ENCODE data around the gene ANKRD17. TPM values are rescaled to one million over a fixed set of nuclear protein-coding genes. Genes with fewer than 3 reads are reported as not detected.

Gene ANKRD17
- total and polyA plus RNA-seq, 9 of the 15 experiments (the other 6 are each of a cell fraction or from before 2014, with no cell fraction given) = 25.5 to 86.9 (median 52.2) TPM

DNA sequence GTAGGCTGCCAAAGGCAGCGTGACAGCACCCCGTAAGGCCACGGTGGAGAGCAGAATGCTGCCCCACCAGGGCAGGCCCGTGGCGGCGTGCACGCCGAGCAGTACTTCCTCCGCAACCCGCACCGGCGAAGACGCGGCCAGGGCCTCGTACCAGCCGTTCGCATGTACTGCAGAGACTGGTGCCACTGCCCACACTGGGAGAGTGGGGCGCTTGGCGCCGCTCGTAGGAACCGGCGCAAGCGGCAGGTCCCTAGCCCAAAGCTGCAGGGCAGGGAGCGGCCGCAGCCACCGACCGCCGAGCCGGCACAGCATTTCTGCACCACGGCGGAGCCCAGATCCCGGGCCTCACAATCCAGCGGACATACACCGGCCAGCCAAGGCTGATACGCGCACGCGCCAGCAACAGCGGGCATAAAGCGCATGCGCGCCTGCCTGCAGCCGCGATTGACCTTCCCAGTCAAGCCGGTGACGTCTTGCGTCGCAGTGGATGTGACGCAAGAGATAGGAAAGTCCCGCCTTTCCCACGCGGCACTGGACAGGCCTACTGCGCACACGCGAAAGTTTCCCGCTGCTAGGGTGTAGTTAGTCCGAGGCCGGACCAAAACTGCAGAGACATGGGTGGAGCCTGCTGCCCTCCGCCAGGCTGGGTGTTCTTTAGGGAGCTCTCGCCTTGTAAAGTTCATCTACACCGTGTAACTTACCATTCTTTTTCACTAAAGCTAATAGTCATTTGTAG, 189.1 kb downstream of the ANKRD17 start, which contains the start of gene COX18 (continued):
- TF ChIP-seq, protein P1, sequence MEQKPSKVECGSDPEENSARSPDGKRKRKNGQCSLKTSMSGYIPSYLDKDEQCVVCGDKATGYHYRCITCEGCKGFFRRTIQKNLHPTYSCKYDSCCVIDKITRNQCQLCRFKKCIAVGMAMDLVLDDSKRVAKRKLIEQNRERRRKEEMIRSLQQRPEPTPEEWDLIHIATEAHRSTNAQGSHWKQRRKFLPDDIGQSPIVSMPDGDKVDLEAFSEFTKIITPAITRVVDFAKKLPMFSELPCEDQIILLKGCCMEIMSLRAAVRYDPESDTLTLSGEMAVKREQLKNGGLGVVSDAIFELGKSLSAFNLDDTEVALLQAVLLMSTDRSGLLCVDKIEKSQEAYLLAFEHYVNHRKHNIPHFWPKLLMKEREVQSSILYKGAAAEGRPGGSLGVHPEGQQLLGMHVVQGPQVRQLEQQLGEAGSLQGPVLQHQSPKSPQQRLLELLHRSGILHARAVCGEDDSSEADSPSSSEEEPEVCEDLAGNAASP (IDR thresholded peaks at IDR 0.05) = no peak
- TF ChIP-seq, protein P2, sequence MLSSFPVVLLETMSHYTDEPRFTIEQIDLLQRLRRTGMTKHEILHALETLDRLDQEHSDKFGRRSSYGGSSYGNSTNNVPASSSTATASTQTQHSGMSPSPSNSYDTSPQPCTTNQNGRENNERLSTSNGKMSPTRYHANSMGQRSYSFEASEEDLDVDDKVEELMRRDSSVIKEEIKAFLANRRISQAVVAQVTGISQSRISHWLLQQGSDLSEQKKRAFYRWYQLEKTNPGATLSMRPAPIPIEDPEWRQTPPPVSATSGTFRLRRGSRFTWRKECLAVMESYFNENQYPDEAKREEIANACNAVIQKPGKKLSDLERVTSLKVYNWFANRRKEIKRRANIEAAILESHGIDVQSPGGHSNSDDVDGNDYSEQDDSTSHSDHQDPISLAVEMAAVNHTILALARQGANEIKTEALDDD (IDR thresholded peaks at IDR 0.05) = peak; percentile 82
- TF ChIP-seq ETS2 (tag; IDR thresholded peaks at IDR 0.05; ENCODE audit: borderline replicate concordance, poor library complexity, severe bottlenecking) = no peak
- no peak for TF ChIP-seq MED1 (CRISPR knock-in tag; IDR thresholded peaks at IDR 0.05; ENCODE audit: borderline replicate concordance)
- TF ChIP-seq GTF2E2 (tag; IDR thresholded peaks at IDR 0.05) = peak; percentile 92
- TF ChIP-seq SREBF2 (CRISPR knock-in tag; IDR thresholded peaks at IDR 0.05) = no peak
- TF ChIP-seq PHB2 (IDR thresholded peaks at IDR 0.05; ENCODE audit: low read depth) = no peak
- peak; percentile 84 for TF ChIP-seq PML (IDR thresholded peaks at IDR 0.05; ENCODE audit: low read length)
- TF ChIP-seq, protein P3, sequence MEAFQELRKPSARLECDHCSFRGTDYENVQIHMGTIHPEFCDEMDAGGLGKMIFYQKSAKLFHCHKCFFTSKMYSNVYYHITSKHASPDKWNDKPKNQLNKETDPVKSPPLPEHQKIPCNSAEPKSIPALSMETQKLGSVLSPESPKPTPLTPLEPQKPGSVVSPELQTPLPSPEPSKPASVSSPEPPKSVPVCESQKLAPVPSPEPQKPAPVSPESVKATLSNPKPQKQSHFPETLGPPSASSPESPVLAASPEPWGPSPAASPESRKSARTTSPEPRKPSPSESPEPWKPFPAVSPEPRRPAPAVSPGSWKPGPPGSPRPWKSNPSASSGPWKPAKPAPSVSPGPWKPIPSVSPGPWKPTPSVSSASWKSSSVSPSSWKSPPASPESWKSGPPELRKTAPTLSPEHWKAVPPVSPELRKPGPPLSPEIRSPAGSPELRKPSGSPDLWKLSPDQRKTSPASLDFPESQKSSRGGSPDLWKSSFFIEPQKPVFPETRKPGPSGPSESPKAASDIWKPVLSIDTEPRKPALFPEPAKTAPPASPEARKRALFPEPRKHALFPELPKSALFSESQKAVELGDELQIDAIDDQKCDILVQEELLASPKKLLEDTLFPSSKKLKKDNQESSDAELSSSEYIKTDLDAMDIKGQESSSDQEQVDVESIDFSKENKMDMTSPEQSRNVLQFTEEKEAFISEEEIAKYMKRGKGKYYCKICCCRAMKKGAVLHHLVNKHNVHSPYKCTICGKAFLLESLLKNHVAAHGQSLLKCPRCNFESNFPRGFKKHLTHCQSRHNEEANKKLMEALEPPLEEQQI (IDR thresholded peaks at IDR 0.05) = no peak
- TF ChIP-seq SP2 (IDR thresholded peaks at IDR 0.05; ENCODE audit: extremely low read depth, low read depth, low read length, poor library complexity, severe bottlenecking) = no peak
- no peak for TF ChIP-seq ZNF707 (CRISPR knock-in tag; conservative IDR thresholded peaks at IDR 0.05)
- TF ChIP-seq, protein P4, sequence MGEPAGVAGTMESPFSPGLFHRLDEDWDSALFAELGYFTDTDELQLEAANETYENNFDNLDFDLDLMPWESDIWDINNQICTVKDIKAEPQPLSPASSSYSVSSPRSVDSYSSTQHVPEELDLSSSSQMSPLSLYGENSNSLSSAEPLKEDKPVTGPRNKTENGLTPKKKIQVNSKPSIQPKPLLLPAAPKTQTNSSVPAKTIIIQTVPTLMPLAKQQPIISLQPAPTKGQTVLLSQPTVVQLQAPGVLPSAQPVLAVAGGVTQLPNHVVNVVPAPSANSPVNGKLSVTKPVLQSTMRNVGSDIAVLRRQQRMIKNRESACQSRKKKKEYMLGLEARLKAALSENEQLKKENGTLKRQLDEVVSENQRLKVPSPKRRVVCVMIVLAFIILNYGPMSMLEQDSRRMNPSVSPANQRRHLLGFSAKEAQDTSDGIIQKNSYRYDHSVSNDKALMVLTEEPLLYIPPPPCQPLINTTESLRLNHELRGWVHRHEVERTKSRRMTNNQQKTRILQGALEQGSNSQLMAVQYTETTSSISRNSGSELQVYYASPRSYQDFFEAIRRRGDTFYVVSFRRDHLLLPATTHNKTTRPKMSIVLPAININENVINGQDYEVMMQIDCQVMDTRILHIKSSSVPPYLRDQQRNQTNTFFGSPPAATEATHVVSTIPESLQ (CRISPR knock-in tag; IDR thresholded peaks at IDR 0.05) = peak; percentile 83; the same call in 1 of the 2 replicates
- TF ChIP-seq GATAD2A (IDR thresholded peaks at IDR 0.05) = no peak
- TF ChIP-seq, protein P5, sequence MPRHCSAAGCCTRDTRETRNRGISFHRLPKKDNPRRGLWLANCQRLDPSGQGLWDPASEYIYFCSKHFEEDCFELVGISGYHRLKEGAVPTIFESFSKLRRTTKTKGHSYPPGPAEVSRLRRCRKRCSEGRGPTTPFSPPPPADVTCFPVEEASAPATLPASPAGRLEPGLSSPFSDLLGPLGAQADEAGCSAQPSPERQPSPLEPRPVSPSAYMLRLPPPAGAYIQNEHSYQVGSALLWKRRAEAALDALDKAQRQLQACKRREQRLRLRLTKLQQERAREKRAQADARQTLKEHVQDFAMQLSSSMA (CRISPR knock-in tag; IDR thresholded peaks at IDR 0.05) = no peak
- TF ChIP-seq ZNF445 (CRISPR knock-in tag; IDR thresholded peaks at IDR 0.05; ENCODE audit: low read depth) = no peak
- TF ChIP-seq TCF7 (IDR thresholded peaks at IDR 0.05; ENCODE audit: borderline replicate concordance) = no peak
- TF ChIP-seq SIX5 (IDR thresholded peaks at IDR 0.05; ENCODE audit: borderline replicate concordance in 1 of 2, insufficient read depth in 1 of 2, low read depth in 1 of 2, low read length in 2 of 2) = no peak
- TF ChIP-seq, protein P6, sequence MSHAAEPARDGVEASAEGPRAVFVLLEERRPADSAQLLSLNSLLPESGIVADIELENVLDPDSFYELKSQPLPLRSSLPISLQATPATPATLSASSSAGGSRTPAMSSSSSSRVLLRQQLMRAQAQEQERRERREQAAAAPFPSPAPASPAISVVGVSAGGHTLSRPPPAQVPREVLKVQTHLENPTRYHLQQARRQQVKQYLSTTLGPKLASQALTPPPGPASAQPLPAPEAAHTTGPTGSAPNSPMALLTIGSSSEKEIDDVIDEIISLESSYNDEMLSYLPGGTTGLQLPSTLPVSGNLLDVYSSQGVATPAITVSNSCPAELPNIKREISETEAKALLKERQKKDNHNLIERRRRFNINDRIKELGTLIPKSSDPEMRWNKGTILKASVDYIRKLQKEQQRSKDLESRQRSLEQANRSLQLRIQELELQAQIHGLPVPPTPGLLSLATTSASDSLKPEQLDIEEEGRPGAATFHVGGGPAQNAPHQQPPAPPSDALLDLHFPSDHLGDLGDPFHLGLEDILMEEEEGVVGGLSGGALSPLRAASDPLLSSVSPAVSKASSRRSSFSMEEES (CRISPR knock-in tag; IDR thresholded peaks at IDR 0.05) = no peak
